Activated T-cell treated with anti-CD3 and anti-CD28 coated beads for 24 hours (primary cell): ENCODE results near the gene MEIS3.
A peak's percentile ranks its signal among the peaks of the same experiment; 100 is the strongest.
"Not testable (repeated sequence)": the region's sequence is repeated elsewhere in the genome, so short reads cannot be mapped to it uniquely, and the experiment has no call there.

ENCODE experiments used
- DNase-seq: peaks from one replicate; pipeline ENCODE4 v3.0.0-alpha.2; 2020; ENCODE audit warnings: low read depth

The MEIS3 gene

DNA sequence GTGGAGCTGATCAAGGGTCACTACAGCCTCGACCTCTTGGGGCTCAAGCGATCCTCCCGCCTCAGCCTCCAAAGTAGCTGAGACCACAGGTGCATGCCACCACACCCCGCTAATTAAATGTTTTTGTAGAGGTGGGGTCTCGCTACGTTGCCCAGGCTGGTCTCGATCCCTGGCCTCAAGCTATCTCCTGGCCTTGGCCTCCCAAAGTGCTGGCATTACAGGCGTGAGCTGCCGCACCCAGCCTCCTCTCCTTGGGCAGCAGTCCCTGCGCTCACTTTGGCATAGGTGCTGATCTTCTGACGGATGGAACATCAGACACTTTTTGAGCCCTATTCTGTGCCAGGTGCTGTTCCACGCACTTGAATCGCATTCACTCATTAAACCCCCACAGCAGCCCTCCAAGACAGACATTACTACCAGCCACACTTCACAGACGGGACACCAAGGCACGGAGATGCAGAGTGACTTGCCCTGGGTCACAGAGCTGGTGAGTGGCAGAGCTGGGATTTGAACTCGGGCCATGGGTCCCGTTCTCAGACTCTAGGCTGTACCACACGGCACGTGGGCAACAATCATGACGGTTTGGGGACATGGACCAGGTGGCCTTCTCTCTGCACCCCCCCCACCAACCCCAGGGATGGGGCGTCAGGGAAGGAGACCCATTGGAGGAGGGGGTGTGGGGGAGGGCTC is 3.2 kb downstream of the MEIS3 start:
- no peak for DNase-seq

DNA sequence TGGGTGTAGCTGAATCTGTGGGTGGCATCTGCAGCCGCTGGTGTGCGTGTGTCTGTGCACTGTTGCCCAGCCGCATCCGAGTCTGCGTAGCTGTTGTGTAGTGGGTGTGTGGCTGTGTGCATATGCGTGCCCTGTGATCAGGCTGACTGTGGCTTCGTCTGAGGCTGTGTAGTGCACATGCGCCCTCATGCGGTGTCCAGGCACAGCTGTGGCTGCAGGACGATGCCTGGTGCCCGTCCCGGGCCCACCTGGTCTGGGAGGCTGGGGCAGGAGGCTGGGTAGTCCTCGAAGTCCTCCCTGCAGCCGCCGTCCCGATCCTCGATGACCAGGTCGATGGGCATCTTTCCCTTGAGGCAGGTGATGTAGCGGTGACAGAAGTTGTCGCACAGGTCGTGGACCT is 4.9 kb downstream of the MEIS3 start:
- DNase-seq = no peak

DNA sequence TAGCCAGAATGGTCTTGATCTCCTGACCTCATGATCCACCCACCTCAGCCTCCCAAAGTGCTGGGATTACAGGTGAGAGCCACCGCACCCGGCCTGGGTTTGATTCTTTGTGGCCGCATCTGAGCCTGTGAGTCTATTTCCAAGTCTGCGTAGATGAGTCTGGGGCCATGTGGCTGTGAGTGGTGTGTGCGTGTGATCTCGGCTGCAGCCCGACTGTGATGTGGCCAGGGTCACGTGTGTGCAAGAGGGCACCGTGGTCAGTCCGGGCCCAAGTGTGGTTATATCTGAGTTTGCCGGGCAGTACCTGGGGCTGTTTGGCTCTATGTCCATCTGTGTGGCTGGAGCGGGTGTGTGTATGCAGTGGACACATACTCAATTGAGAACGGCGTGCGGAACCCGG is 5.4 kb downstream of the MEIS3 start:
- DNase-seq = no peak

DNA sequence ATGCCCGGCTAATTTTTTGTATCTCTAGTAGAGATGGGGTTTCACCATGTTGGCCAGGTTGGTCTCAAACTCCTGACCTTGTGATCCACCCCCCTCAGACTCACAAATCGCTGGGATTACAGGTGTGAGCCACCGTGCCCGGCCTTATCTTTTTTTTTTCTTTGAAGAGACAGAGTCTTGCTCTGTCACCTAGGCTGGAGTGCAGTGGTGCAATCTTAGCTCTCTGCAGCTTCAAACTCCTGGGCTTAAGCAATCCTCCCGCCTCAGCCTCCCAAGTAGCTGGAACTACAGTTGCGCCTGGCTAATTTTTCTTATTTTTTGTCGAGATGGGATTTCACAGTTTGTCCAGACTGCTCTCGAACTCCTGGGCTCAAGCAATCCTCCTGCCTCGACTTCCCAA is 7.6 kb downstream of the MEIS3 start:
- not testable (repeated sequence) for DNase-seq

DNA sequence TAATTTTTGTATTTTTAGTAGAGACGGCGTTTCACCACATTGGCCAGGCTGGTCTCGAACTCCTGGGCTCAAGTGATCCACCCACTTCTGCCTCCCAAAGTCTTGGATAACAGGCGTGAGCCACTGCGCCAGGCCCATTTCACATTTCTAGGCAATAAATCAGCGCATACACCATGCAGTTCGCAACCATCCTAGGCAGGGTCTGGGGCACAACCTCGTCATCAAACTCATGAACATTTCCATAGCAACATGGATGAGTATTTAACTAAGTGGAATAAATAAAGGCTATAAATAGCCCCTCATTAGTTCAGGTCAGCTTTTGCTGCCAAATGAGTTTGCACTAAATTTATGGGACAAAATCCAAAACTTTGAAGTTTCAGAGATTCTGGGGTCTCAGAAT is 8.2 kb downstream of the MEIS3 start:
- DNase-seq = no peak

DNA sequence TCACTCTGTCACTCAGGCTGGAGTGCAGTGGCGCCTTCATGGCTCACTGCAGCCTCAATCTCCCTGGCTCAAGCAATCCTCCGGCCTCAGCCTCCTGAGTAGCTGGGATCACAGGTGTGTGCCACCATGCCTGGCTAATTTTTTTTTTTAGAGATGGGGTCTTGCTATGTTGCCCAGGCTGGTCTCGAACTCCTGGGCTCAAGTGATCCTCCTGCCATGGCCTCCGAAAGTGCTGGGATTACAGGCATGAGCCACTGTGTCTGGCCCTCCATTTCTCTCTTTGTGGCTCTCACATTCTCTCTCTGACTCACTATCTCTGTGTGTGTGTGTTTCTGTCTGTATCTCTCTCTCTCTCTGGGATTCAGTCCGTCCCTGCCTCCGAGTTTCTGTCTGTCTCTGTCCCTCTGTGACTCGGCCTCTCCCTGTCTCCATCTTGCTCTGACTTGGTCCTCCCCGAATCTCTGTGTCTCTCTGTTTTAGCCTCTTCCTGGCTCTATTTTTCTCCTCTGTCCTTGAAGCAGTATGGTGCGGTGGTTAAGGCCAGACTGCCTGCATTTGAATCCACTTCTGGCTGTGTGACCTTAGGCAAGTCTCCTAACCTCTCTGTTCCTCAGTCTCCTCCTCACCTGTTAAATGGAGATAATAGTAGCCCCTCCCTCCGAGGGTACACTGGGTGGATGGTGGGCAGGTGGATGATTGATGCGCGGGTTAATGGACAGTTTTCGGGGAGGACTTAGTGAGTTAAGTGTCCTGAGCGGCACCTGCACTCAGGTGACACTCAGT is 11.0 kb downstream of the MEIS3 start:
- no peak for DNase-seq

DNA sequence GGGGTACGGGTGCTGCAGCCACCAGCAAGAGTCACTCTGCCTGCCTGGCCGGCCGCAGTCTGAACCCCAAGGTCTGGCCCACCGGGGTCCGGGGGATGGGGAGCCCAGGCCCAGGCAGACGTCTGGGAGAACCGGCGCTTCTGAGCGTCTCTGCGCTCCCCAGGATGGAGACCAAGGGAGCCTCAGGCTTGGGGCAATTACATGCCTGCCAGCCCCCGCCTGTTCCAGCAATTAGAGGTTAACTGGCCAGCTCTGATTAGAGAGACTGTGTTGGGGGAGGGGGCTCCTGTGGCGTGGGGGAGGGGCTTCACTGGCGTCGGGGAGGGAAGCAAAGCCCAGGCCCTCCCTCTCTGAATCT is 11.9 kb downstream of the MEIS3 start:
- DNase-seq = no peak

DNA sequence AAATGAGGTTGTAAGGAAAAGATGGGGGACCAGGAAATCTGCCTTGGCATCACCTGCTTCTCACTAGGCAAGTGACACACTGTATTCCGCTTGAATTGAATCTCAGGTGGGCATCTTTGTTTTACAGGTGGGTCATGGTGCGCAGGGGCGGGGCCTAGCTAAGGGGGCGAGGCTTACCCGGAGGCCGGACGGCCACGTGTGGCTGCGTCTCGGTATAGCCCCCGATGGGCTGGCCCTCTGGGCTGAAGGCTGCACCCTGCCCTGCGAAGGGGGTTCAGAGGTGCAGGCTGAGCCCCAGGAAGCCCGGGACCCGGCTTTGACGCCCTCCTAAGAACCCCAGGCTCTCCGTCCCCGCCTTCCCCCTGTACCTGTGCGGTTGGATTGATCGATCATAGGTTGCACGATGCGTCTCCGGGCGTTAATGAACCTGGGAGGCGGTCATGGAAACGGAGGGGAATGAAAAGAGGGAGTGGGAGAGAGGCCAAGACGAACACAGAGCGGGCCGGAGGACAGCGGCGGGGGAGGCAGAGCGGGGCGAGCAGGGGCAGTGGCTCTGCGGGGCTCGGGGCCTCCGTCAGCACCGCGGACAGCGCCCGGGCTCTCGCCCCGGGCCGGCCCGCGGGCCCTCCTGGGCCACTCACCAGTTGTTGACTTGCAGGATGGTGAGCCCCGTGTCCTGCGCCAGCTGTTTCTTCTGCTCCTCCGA is 12.5 kb downstream of the MEIS3 start:
- DNase-seq = no peak

DNA sequence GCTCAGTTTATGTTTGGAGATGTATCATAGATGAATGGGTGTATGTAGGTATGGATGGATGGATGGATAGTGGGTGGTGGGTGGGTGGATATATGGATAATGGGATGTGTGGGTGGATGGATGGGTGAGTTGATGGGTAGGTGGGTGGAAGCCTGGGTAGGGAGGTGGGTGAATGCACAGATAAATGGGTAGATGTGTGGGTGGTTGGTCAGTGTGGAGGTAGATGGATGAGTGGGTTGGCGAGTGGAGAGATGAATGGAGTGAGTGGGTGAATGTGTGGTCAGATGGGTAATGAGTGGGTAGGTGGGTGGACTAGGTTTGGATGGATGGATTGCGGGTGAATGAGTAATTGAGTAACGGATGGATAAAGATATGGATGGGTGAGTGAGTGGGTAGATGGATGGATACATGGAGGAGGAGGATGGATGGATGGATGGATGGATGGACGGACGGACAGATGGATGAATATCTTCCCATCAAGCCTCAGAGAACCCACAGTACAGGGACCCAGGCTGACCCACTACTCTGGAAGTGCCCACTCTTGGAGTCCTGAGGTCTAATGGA is 13.4 kb downstream of the MEIS3 start:
- DNase-seq = no peak

DNA sequence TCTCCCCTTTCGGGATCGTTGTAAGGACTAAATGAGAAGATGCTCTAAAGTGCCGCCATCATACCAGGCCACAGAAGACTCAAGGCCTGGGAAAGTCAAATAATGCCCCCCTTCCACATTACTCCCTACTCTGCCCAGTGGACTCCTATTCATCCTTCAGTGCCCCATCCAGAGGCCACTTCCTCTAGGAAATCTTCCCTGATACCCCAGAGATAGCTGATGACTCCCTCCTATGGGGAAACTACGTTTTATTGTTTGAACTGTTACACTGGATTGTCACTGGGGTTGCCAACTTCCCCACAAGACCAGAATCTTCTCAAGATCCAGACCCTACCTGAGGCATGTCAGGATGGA is 14.2 kb downstream of the MEIS3 start:
- DNase-seq = no peak

DNA sequence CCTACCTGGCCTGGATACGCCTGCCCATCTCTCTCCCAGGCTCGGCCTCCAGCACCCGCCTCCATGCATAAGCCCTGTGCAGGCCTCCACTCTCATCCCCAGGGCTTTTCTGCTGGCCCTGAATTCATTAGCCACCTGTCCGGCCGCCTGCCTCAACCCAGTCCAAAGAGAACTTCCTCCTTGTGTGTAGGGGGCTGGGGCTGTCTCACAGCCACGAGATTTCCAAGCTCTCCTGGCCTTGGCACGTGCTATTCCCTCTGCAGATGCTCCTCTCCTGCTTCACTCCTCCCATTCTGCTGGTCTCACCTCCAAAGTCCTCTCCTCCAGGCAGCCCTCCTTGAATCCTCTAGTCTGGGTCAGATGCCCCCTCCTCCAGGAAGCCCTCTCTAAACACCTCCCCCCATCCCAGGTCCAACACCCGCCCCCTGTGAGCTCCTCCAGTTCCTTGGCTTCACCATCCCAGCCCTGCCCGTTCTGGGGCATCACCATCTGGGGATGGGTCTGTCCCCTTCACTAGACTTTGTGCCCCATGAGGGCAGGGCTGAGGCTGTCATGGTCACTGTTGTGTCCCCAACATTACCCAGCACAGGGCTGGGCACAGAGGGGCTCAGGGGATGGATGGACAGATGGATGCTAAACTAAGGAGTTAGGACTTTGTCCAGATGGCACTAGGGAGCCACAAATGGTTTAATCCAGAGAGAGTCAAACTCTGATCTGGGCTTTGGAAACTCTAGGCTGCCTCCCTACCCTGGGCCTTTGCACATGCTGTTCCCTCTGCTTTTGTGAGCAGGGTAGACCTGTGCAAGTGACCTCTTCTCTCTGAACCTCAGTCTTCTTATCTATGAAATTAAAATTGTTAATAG is 14.8 kb downstream of the MEIS3 start:
- no peak for DNase-seq

DNA sequence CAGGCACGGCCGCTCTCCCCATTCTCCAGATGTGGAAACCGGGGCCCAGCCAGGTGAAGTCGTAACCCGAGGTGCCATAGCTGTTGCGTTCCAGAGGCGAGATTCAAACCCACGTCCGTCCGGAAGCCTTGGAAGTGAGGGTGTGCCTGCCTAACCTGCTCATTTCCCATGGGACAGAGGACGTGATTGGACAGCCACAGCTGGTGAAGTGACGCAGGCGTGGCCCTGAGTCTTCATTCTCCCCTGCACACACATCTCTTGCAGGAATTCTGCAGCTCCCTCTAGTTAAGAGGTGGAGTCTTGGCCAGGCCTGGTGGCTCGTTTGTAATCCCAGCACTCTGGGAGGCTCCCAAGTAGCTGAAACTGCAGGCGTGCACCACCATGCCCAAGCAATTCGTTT is 16.8 kb downstream of the MEIS3 start:
- no peak for DNase-seq

DNA sequence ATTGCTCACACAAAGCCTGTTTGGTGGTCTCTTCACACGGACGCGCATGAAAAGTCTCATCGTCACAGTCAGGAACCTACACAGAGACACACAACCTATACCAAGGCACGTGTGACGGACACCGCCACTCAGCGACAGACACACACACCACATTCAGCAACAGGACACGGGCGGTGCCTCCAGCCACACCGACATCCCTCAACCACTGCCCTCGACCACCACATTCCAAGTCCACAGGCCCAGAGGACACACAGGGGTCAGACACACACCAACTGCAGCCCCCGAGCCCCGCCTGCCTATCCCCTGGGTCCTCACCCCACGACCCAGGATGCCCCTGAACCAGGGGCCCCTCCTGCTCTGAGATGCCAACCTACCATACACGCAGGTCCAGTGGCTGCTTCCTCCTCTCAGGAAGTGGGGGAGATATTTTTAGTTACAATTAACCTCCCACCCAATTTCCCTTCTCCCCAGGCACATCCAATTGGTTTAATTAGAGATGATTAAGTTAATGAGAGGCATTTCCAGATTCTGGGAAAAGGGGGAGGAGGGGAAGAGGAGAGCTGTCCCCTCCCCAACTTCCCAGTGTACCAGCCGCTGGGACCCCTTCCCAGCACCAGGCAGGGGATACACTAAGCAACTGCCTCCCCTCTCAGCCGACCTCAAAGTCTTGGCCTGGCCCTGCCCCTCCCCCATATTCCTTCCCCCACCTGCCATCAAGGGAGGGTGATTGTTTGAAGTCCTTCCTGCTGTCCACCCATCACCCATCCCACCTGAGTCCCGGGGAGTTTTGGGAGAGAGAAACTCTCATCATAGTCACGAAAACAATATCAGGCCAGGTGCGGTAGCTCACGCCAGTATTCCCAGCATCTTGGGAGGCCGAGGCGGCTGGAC is 20.4 kb downstream of the MEIS3 start:
- no peak for DNase-seq

DNA sequence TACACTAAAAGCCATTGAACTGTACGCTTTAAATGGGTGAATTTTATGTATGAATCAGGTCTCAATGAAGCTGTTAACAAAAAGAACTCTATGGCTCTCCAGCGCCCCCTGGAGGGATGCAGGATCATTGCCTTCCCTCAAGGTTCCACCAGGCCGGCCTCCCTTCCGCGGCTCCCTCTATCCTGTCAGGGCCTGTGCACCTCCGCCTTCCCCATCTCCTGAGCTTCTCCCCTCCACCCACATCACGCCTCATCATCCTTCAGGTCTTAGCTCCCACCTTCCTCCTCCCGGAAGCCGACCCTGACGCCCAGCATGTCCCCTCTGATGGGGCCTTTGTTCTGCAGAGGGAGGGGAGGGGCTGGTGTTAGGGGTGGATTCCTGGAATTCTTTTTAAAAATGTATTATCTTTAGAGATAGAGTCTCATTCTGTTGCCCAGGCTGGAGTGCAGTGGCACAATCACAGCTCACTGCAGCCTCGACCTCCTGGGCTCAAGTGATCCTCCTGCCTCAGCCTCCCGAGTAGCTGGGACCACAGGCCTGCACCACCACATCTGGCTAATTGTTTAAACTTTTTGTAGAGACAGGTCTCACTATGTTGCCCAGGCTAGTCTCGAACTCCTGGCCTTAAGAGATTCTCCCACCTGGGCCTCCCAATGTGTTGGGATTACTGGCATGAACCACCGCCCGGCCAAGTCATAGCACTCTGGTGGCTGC is 27.7 kb downstream of the MEIS3 start:
- DNase-seq = peak; percentile 71

DNA sequence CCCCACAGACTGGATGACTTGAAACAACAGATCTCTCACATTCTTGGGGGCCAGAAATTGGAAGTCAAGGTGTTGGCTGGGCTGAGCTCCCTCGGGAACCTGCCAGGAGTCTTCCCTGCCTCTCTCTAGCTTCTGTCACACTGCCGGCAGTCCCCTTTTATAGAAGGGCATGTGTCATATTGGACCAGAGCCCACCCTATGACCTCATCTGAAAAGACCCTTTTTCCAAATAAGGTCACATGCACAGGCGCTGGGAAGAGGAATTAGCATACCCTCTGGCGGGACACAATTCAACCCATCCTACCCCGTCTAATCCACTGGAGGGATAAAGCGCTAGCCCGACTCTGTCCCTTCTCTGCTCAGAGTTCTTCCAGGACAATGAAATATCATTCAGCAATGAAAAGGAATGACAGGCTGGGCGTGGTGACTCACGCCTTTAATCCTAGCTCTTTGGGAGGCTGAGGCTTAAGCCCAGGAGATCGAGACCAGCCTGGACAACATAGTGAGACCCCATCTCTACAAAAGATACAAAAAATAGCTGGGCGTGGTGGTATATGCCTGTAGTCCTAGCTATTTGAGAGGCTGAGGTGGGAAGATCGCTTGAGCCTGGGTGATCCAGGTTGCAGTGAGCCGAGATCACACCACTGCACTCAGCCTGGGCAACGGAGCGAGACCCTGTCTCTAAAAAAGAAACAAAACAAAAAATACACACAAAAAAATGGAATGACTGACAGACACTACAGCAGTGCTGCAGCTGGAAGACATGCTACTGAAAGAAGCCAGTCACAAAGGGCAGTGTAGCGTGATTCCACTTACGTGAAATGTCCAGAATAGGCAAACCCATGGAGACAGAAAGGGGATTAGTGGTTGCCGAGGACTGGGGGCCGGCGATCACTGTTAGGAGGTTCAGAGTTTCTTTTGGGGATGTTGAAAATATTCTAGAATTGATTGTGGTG is 28.5 kb downstream of the MEIS3 start:
- DNase-seq = no peak

DNA sequence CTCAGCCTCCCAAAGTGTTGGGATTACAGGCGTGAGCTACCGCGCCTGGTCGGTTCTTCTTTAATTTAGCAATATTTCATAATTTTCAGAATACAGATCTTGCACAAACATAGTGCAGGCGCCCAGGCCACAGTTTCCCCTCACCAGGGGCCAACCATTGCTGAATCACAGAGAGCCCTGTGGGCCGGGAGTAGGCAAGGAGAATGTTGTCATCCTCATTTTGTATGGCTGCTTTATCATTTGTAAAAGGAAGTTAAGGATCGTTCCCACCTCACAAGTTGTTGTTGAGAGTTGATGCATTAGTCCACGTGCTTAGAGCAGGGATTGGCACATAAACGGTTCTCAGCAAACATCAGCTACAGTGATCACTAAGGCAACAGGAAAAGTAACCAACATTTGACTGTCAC is 30.2 kb downstream of the MEIS3 start:
- DNase-seq = no peak

DNA sequence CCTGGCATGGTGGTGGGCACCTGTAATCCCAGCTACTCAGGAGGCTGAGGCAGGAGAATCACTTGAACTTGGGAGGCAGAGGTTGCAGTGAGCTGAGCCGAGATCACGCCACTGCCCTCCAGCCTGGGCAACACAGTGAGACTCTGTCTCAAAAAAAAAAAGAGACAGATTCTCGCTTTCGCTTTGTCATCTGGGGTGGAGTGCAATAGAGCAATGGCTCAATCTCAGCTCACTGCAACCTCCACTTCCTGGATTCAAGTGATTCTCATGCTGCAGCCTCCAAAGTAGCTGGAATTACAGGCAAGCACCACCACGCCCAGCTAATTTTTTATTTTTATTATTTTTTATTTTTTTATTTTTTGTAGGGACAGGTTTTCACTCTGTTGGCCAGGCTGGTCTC is 30.6 kb downstream of the MEIS3 start:
- DNase-seq = not testable (repeated sequence)

DNA sequence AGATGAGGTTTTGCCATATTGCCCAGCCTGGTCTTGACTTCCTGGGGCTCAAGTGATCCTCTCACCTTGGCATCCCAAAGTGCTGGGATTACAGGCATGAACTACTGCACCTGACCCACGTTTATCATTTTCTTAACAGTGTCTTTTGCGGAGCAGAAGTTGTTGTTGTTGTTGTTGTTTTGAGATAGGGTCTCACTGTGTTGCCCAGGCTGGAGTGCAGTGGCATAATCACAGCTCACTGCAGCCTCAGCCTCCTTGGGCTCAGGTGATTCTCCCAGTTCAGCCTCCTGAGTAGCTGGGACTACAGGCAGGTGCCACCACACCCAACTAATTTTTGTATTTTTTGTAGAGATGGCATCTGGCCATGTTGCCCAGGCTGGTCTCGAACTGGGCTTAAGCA is 31.7 kb downstream of the MEIS3 start:
- DNase-seq = not testable (repeated sequence)

DNA sequence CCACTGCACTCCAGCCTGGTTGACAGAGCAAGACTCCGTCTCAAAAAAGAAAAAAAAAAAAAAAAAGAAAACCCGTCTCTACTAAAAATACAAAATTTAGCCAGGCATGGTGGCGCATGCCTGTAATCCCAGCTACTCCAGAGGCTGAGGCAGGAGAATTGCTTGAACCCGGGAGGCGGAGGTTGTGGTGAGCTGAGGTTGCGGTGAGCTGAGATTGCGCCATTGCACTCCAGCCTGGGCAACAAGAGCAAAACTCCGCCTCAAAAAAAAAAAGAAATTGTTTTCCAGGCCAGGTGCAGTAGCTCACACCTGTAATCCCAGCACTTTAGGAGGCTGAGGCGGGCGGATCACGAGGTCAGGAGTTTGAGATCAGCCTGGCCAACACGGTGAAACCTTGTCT is 32.7 kb downstream of the MEIS3 start:
- DNase-seq = not testable (repeated sequence)
